ENCODE data around the gene FBXL3.

FBXL3 gene

GRCh38 chr13:76993021-76993420, 33.9 kb downstream of the FBXL3 start:
- H3K4me3 ChIP-seq (ENCODE audit: low read depth, low read length), result peak overlapping the region; percentile 93
- TF ChIP-seq POLR2A (IDR thresholded peaks at IDR 0.05; ENCODE audit: extremely low read depth, insufficient read length), result no peak
- TF ChIP-seq CTCF (IDR thresholded peaks at IDR 0.05; ENCODE audit: low read depth, low read length), result no peak
- no peak for TF ChIP-seq MAX (IDR thresholded peaks at IDR 0.05; ENCODE audit: low read depth, low read length)
- TF ChIP-seq MYC (IDR thresholded peaks at IDR 0.05; ENCODE audit: low read depth, low read length), result no peak
- no peak for DNase-seq (ENCODE audit: low read depth)

- peak overlapping the region; percentile 93 for H3K4me3 ChIP-seq (ENCODE audit: low read depth, low read length)
- no peak for TF ChIP-seq POLR2A (IDR thresholded peaks at IDR 0.05; ENCODE audit: extremely low read depth, insufficient read length)
- TF ChIP-seq MAX (IDR thresholded peaks at IDR 0.05; ENCODE audit: low read depth, low read length), result 0 out of 2 replicates have a peak, but pooled peaks have one; percentile 11
- peak; percentile 37 for DNase-seq (ENCODE audit: low read depth)
These were observed 34.4 kb downstream of the FBXL3 start for GRCh38 chr13:76992548-76993001.

- H3K4me3 ChIP-seq (ENCODE audit: low read depth, low read length), result peak within 1 kb of the TSS; percentile 93
- TF ChIP-seq MAX (IDR thresholded peaks at IDR 0.05; ENCODE audit: low read depth, low read length), result peak; percentile 83; the same call in 1 of the 2 replicates
- peak; percentile 93 for TF ChIP-seq POLR2A (IDR thresholded peaks at IDR 0.05; ENCODE audit: extremely low read depth, insufficient read length)
- TF ChIP-seq MYC (IDR thresholded peaks at IDR 0.05; ENCODE audit: low read depth, low read length), result peak; percentile 86
- no peak for TF ChIP-seq CTCF (IDR thresholded peaks at IDR 0.05; ENCODE audit: low read depth, low read length)
- peak; percentile 97 for DNase-seq (ENCODE audit: low read depth)
These were observed 35.0 kb downstream of the FBXL3 start, which contains the start of gene CLN5 for GRCh38 chr13:76991796-76992547. Gene CLN5 (plus strand): TSS chr13:76992081. CDS start chr13:76992099, 18 bp downstream.

- DNase-seq (ENCODE audit: low read depth), result peak; percentile 56
- TF ChIP-seq MAX (IDR thresholded peaks at IDR 0.05; ENCODE audit: low read depth, low read length) (no peak), CTCF (IDR thresholded peaks at IDR 0.05; ENCODE audit: low read depth, low read length) (no peak), MYC (IDR thresholded peaks at IDR 0.05; ENCODE audit: low read depth, low read length) (no peak), POLR2A (IDR thresholded peaks at IDR 0.05; ENCODE audit: extremely low read depth, insufficient read length) (no peak)
- H3K4me3 ChIP-seq (ENCODE audit: low read depth, low read length), result peak overlapping the region; percentile 49
These were observed 35.5 kb downstream of the FBXL3 start for GRCh38 chr13:76991432-76991795.

- TF ChIP-seq MAX (IDR thresholded peaks at IDR 0.05; ENCODE audit: low read depth, low read length) (no peak), POLR2A (IDR thresholded peaks at IDR 0.05; ENCODE audit: extremely low read depth, insufficient read length) (no peak), MYC (IDR thresholded peaks at IDR 0.05; ENCODE audit: low read depth, low read length) (no peak), CTCF (IDR thresholded peaks at IDR 0.05; ENCODE audit: low read depth, low read length) (no peak)
- H3K4me3 ChIP-seq (ENCODE audit: low read depth, low read length), result no peak overlapping the region
- DNase-seq (ENCODE audit: low read depth), result no peak
These were observed 43.3 kb downstream of the FBXL3 start for GRCh38 chr13:76983676-76984075.

- no peak for DNase-seq (ENCODE audit: low read depth)
- no peak overlapping the region for H3K4me3 ChIP-seq (ENCODE audit: low read depth, low read length)
- no peak for TF ChIP-seq CTCF (IDR thresholded peaks at IDR 0.05; ENCODE audit: low read depth, low read length)
- TF ChIP-seq POLR2A (IDR thresholded peaks at IDR 0.05; ENCODE audit: extremely low read depth, insufficient read length), result no peak
- no peak for TF ChIP-seq MYC (IDR thresholded peaks at IDR 0.05; ENCODE audit: low read depth, low read length)
- no peak for TF ChIP-seq MAX (IDR thresholded peaks at IDR 0.05; ENCODE audit: low read depth, low read length)
These were observed 44.9 kb downstream of the FBXL3 start for GRCh38 chr13:76982061-76982460.

Measured in NB4 (cell line).